ENCODE measurements around the gene LTB4R2. TPM values are rescaled to one million over a fixed set of nuclear protein-coding genes. Genes with fewer than 3 reads are reported as not detected.

LTB4R2 gene
- total RNA-seq, 2 experiments from 2014 or later: 12.6 to 18.8 TPM

GRCh38 chr14:24269910-24270536 lies 39.9 kb upstream of the LTB4R2 start:
- Mint-ChIP-seq H3K4me3 (peak overlapping the region; percentile 84), H3K4me1 (peaks cover 39% of the 10 kb centered on the region), H3K27me3 (no peaks in the 10 kb centered on the region), H3K27ac (peak overlapping the region; percentile 93), H3K9me3 (ENCODE audit: low read depth) (no peaks in the 10 kb centered on the region), H3K36me3 (peaks cover 10% of the 10 kb centered on the region)
- CTCF ChIA-PET: interaction anchor here (1.0 to 16.6 kb wide), 13 partner anchors 10 to 161 kb away, joined by 3 to 275 read pairs (median 9); partner anchors contain the start of genes CIDEB, DHRS1, IRF9 and LTB4R
- ATAC-seq (no peak), DNase-seq (no peak)

DNA sequence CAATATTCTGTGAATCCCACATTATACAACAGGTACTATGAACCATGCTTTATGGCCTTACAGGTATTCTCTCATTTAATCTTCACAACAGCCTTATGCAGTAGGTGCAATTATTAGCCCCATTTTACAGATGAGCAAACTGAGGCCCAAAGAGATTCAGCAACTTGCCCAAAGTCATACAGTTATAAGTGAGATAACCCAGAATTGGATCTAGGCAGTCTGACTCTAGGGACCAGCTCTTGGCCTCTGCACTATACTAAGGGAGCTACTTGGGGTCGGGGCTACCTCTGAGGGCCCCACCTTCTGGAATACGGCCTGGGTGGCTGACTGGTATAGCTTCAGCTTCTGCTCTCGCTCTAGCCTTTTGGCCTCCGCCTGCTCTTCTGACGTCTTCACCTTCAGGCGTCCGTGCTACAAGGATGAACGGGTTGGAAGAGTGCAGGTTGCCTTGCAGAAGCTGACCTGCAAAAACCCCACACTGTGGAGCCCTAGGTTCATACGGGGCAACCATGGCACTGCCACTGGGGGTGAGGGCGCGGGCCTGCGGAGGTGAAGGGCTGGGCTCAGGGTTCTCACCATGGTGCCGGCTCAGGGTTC lies 39.3 kb upstream of the LTB4R2 start:
- CTCF ChIA-PET: interaction anchor here (0.6 to 16.6 kb wide), 25 partner anchors 8 to 397 kb away, joined by 3 to 275 read pairs (median 6); partner anchors contain the start of genes CHMP4A, CIDEB, DCAF11 and DHRS1
- Mint-ChIP-seq H3K4me1 (peaks cover 41% of the 10 kb centered on the region), H3K36me3 (peaks cover 10% of the 10 kb centered on the region), H3K4me3 (peak overlapping the region; percentile 84), H3K9me3 (ENCODE audit: low read depth) (no peaks in the 10 kb centered on the region), H3K27ac (peak overlapping the region; percentile 93), H3K27me3 (no peaks in the 10 kb centered on the region)
- no peak for DNase-seq
- ATAC-seq: no peak

- peak within 1 kb of the TSS; percentile 84 for H3K4me3 Mint-ChIP-seq
- CTCF ChIA-PET: interaction anchor here (0.6 to 16.6 kb wide), 25 partner anchors 9 to 396 kb away, joined by 3 to 275 read pairs (median 6); partner anchors contain the start of genes CHMP4A, CIDEB, DCAF11 and DHRS1
- ATAC-seq: peak; percentile 92
- no peaks in the 10 kb centered on the region for H3K9me3 Mint-ChIP-seq (ENCODE audit: low read depth)
- peaks cover 10% of the 10 kb centered on the region for H3K36me3 Mint-ChIP-seq
- peak within 1 kb of the TSS; percentile 93 for H3K27ac Mint-ChIP-seq
- peaks cover 41% of the 10 kb centered on the region for H3K4me1 Mint-ChIP-seq
- peak; percentile 92 for DNase-seq
- H3K27me3 Mint-ChIP-seq: no peaks in the 10 kb centered on the region
Measured at GRCh38 chr14:24271134-24271833, 38.7 kb upstream of the LTB4R2 start, which contains the start of gene RABGGTA. Gene RABGGTA (minus strand): TSS chr14:24271597. CDS start chr14:24271115, 482 bp downstream.

- peaks cover 5% of the 10 kb centered on the region for H3K36me3 Mint-ChIP-seq
- ATAC-seq: no peak
Measured at GRCh38 chr14:24271834-24272263, 38.1 kb upstream of the LTB4R2 start.

GRCh38 chr14:24272467-24272866 lies 37.5 kb upstream of the LTB4R2 start:
- Mint-ChIP-seq H3K4me1 (peaks cover 44% of the 10 kb centered on the region), H3K27ac (peak overlapping the region; percentile 83), H3K36me3 (no peaks in the 10 kb centered on the region), H3K4me3 (peak overlapping the region; percentile 84), H3K9me3 (ENCODE audit: low read depth) (no peaks in the 10 kb centered on the region), H3K27me3 (no peaks in the 10 kb centered on the region)
- DNase-seq (no peak), ATAC-seq (no peak)
- CTCF ChIA-PET: interaction anchor here (1.3 to 16.6 kb wide), 15 partner anchors 9 to 159 kb away, joined by 3 to 275 read pairs (median 10); partner anchors contain the start of genes CIDEB, DHRS1, IRF9 and LTB4R

More at GRCh38 chr14:24271834-24272263, 38.1 kb upstream of the LTB4R2 start:
- CTCF ChIA-PET: interaction anchor here (1.3 to 16.6 kb wide), 17 partner anchors 8 to 396 kb away, joined by 3 to 275 read pairs (median 10); partner anchors contain the start of genes CHMP4A, CIDEB, DHRS1 and IRF9
- Mint-ChIP-seq H3K9me3 (ENCODE audit: low read depth) (no peaks in the 10 kb centered on the region), H3K4me3 (peak overlapping the region; percentile 84), H3K4me1 (peaks cover 41% of the 10 kb centered on the region), H3K27me3 (no peaks in the 10 kb centered on the region), H3K27ac (peak overlapping the region; percentile 83)
- no peak for DNase-seq

GRCh38 chr14:24273422-24273998 lies 36.4 kb upstream of the LTB4R2 start:
- DNase-seq (no peak), ATAC-seq (no peak)
- Mint-ChIP-seq H3K27ac (peak overlapping the region; percentile 65), H3K9me3 (ENCODE audit: low read depth) (no peaks in the 10 kb centered on the region), H3K4me1 (peaks cover 49% of the 10 kb centered on the region), H3K36me3 (no peaks in the 10 kb centered on the region), H3K27me3 (no peaks in the 10 kb centered on the region), H3K4me3 (no peak overlapping the region)
- CTCF ChIA-PET: interaction anchor here (1.1 to 16.6 kb wide), 8 partner anchors 17 to 158 kb away, joined by 3 to 275 read pairs (median 14); partner anchors contain the start of genes CIDEB, DHRS1, LTB4R and LTB4R2

GRCh38 chr14:24274101-24274543 lies 35.8 kb upstream of the LTB4R2 start:
- Mint-ChIP-seq H3K4me3 (no peak overlapping the region), H3K9me3 (ENCODE audit: low read depth) (no peaks in the 10 kb centered on the region), H3K36me3 (no peaks in the 10 kb centered on the region), H3K27me3 (no peaks in the 10 kb centered on the region), H3K4me1 (peaks cover 55% of the 10 kb centered on the region), H3K27ac (peak overlapping the region; percentile 65)
- DNase-seq (peak; percentile 65), ATAC-seq (peak; percentile 32)
- CTCF ChIA-PET: interaction anchor here (0.7 to 16.6 kb wide), 10 partner anchors 16 to 157 kb away, joined by 3 to 275 read pairs (median 9); partner anchors contain the start of genes CIDEB, DHRS1, LTB4R and LTB4R2

GRCh38 chr14:24277071-24277470 lies 32.9 kb upstream of the LTB4R2 start:
- no peak overlapping the region for H3K27ac Mint-ChIP-seq
- CTCF ChIA-PET: interaction anchor here (1.1 to 16.6 kb wide), 5 partner anchors 12 to 31 kb away, joined by 3 to 275 read pairs (median 35); partner anchors contain the start of genes CIDEB, DHRS1, NOP9 and TINF2
- H3K36me3 Mint-ChIP-seq: no peaks in the 10 kb centered on the region
- H3K27me3 Mint-ChIP-seq: no peaks in the 10 kb centered on the region
- peaks cover 47% of the 10 kb centered on the region for H3K4me1 Mint-ChIP-seq
- H3K4me3 Mint-ChIP-seq: no peak overlapping the region
- no peaks in the 10 kb centered on the region for H3K9me3 Mint-ChIP-seq (ENCODE audit: low read depth)
- DNase-seq (no peak), ATAC-seq (no peak)

DNA sequence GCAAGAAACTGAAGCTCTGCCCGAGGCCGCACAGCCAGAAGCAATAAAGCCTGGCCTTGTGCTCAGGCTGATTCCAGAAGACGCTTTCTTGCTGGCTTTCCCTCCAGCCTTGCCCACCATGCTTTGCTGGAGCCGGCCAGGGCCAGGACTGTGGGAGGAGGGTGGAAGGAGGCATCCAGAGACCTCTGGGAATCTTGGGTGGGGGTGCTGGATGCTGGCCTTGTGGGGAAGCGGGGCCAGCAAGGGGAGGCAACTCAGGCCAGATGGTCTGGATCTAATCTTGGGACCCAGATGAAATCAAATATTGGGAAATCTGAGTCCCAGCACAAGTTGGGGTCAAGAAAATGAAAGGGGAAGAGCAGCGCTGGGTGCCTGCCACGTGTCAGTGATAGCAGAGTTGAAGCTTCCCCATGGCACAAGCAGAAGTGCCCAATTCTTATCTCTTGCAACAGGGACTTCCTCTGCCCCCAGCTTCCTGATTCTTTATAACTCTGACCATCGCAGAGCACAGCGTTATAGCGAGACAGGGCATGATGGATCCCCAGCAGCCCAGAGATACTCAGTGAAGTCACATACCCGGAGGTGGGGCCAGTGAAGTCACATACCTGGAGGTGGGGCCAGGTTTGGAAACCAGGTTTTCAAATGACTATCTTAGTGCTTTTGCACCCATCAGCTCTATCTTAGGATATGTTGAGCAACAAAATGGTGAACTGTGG lies 32.2 kb upstream of the LTB4R2 start:
- Mint-ChIP-seq H3K27me3 (no peaks in the 10 kb centered on the region), H3K9me3 (ENCODE audit: low read depth) (no peaks in the 10 kb centered on the region), H3K4me3 (no peak overlapping the region), H3K4me1 (peaks cover 40% of the 10 kb centered on the region), H3K36me3 (no peaks in the 10 kb centered on the region), H3K27ac (no peak overlapping the region)
- ATAC-seq: no peak
- DNase-seq: no peak
- CTCF ChIA-PET: interaction anchor here (0.6 to 16.6 kb wide), 6 partner anchors 13 to 949 kb away, joined by 3 to 275 read pairs (median 28); partner anchors contain the start of genes CIDEB, DHRS1, NOP9 and TINF2

- Mint-ChIP-seq H3K9me3 (ENCODE audit: low read depth) (no peaks in the 10 kb centered on the region), H3K4me3 (no peak overlapping the region), H3K27me3 (no peaks in the 10 kb centered on the region), H3K4me1 (peaks cover 35% of the 10 kb centered on the region), H3K36me3 (no peaks in the 10 kb centered on the region), H3K27ac (no peak overlapping the region)
- ATAC-seq (no peak), DNase-seq (no peak)
- CTCF ChIA-PET: interaction anchor here (0.9 to 16.6 kb wide), 6 partner anchors 13 to 158 kb away, joined by 3 to 275 read pairs (median 28); partner anchors contain the start of genes CIDEB, DHRS1, NOP9 and TINF2
Measured at GRCh38 chr14:24278424-24278823, 31.5 kb upstream of the LTB4R2 start.

GRCh38 chr14:24279301-24280186 lies 30.4 kb upstream of the LTB4R2 start:
- DNase-seq: peak; percentile 53
- Mint-ChIP-seq H3K27ac (no peak overlapping the region), H3K36me3 (no peaks in the 10 kb centered on the region), H3K4me1 (peaks cover 25% of the 10 kb centered on the region), H3K9me3 (ENCODE audit: low read depth) (no peaks in the 10 kb centered on the region), H3K27me3 (no peaks in the 10 kb centered on the region), H3K4me3 (no peak overlapping the region)
- ATAC-seq: peak; percentile 67
- CTCF ChIA-PET: interaction anchor here (0.9 to 16.6 kb wide), 12 partner anchors 8 to 157 kb away, joined by 3 to 275 read pairs (median 4); partner anchors contain the start of genes CIDEB, DHRS1, LTB4R and NOP9
